GM03348 (cell line): ENCODE data around the gene ARL2.
A peak's percentile ranks its signal among the peaks of the same experiment; 100 is the strongest.
"Not testable (repeated sequence)": the region's sequence is repeated elsewhere in the genome, so short reads cannot be mapped to it uniquely, and the experiment has no call there.

Experiments used
- DNase-seq: peaks from one replicate; pipeline ENCODE4 v3.0.0; 2012; ENCODE audit warnings: low spot score

ARL2 gene

DNA sequence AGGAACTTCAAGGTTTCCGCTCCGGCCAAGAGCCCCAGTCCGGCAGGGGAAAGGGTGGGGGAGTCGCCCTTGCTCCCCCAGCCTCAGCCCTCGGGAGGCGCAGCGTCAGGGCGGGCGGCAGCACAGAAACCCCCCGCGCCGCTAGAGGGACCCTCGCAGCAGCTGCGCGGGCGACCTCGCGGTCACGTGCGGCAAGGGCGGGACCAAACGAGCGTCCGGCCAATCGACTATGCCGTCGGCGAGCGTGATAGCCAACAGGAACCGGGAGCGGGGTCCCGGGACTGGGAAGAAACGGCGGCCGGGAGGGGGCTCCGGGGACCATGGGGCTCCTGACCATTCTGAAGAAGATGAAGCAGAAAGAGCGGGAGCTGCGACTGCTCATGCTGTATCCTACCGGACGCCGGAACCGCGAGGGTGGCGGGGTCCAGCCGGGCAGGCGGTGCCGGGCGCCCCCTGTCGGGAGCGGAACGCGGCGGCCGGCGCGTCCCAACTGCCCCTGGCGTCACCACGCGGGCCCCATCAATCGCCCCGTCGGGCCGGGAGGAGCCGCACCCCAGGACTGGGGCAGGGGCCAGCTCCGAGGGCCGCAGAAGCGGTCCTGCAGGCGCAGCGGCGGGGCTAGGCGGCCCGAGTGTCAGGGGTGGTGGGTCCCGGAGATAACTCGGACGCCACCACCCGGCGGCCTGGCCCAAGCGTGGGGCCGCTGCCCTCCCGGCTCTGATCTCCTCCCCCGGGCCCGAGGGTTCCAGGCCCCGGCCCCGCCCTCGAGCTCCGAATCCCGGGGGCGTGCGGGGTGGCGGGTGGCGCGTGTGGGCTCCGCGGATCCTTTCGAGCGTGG lies at the start of gene ARL2:
Gene ARL2 (plus strand): TSS at position 273 of the 838 bp plus-strand sequence. CDS start 48 bp downstream, at position 321.
- DNase-seq = peak; percentile 94

DNA sequence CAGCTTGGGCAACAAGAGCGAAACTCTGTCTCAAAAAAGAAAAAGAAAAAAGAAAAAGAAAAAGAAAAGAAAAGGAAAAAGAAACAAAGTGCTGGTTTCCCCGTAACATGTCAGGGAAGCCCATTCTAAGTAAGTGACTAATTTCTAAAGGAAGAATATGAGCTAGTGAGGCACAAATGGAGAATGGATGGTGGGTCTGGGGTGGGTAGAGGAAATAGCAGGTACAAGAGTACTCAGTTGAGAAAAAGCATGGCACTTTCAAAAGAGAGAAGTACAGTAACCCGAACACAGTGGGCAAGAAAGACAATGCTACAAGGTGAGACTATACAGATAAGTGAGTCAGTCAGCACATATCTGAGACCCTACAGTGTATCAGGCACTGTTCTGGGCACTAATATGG lies 46.6 kb upstream of the ARL2 start:
- no peak for DNase-seq

DNA sequence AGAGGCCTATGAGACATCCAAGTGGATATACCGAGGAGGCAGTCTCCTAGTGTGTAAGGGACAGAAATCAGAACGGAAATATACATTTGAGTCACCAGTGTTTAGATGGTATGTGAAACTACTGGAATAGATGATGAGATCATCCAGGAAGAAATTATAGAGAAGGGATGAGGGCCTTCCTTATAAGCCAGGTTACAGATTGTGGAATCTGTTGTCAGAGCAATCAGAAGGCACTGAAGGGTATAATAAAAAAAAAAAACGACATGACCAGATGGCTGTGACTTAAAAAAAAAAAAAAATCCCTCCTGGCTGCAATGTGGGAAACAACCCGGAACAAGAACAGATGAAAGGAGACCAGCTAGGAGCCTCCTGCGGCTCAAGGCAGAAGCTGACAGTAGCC lies 44.8 kb upstream of the ARL2 start:
- DNase-seq = no peak

DNA sequence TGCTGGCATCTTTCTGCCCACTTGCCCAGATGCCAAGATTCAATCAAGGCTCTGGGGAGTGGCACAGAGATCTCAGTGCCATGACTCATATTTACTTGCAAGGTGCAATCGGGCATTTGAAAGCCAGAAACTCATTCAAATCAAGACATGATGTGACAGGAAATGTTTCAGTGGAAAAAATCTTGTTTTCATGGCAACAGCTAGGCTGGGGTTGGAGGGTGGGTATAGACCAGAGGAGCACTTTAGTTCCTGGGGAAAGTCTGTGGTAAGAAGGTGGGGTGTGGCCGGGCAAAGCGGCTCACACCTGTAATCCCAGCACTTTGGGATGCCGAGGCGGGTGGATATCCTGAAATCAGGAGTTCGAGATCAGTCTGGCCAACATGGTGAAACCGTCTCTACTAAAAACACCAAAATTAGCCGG lies 43.2 kb upstream of the ARL2 start:
- no peak for DNase-seq

DNA sequence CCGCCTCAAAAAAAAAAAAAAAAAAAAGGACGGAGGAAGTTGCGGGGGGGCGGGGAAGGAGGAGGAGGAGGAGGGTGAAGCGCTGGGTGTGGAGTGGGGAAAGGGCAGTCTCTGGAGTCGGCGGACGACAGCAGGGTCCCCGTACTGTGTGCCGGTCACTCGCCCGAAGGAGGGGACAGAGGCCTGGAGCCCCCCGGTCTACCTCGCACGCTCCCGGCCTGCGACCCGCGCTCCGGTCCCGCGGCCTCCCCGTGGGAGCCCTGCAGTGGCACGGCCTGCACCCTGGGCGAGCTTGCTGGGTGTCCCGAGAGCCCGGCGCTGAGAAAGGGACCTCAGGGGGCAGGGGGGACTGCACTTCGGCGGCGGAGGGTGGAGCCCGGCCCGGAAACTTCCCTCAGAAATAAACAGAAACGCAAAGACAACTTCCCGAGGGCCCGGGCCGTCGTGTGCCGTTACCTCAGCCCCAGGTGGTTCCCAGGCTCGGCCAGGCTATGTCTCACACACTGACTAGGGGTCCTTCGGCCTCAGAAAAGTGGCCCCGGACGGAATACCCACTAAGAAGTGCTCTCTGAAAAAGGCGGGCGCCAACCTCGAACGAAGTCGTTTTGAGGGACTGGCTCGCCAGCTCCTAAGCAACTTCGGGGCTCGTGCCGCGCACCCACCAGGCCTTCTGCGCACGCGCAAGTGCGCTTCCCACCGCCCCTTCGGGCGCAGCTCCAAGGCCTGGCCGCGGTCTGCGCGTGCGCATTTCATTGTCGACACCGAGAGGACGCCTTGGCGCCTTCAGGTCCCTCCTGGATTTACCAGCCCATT lies 42.3 kb upstream of the ARL2 start, which contains the start of gene MAJIN:
Gene MAJIN (minus strand): TSS at position 688 of the 813 bp plus-strand sequence. CDS start 12,703 bp downstream, outside the sequence.
- DNase-seq = peak; percentile 58

DNA sequence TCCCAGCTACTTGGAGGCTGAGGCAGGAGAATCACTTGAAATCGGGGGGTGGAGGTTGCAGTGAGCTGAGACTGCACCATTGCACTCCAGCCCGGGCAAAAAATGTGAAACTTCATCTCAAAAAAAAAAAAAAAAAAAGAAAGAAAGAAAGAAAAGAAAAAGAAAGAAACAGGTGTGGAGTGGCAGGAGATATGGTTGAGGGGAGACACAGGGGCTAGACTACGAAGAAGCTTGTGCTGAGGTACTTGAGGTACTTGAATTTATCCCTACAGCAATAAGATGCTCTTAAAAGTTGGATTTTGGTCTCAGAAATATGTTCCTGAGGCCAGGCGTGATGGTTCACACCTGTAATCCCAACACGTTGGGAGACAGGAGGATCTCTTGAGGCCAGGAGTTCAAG lies 39.8 kb upstream of the ARL2 start:
- DNase-seq = no peak

DNA sequence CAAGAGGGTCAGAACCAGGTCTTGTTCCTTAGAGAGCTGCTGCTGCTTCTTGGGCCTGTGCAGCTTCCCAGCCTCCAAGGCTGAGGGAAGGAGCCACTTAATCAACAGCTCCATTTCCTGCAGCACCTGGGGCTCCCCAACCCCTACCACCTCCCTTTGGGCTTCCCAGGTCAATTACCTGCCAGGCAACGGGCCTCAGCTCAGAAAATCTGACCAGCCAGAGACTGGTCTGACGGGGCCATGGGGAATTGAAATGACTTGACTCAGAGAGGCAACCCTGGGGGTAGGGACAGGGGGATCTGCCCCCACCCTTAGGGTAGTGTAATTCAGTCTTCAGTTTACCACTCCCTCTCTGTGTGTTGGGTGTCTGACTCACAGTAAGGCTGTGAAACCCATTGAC lies 37.3 kb upstream of the ARL2 start:
- DNase-seq = no peak

DNA sequence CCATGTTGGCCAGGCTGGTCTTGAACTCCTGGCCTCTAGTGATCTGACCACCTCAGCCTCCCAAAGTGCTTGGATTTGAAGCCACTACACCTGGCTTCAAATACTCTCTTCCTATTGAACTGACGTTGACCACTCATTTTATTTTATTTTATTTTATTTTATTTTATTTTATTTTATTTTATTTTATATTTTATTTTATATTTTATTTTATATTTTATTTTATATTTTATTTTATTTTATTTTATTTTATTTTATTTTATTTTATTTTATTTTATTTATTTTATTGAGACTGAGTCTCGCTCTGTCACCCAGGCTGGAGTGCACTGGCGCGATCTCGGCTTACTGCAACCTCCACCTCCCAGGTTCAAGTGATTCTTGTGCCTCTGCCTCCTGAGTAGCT lies 30.6 kb upstream of the ARL2 start:
- not testable (repeated sequence) for DNase-seq

DNA sequence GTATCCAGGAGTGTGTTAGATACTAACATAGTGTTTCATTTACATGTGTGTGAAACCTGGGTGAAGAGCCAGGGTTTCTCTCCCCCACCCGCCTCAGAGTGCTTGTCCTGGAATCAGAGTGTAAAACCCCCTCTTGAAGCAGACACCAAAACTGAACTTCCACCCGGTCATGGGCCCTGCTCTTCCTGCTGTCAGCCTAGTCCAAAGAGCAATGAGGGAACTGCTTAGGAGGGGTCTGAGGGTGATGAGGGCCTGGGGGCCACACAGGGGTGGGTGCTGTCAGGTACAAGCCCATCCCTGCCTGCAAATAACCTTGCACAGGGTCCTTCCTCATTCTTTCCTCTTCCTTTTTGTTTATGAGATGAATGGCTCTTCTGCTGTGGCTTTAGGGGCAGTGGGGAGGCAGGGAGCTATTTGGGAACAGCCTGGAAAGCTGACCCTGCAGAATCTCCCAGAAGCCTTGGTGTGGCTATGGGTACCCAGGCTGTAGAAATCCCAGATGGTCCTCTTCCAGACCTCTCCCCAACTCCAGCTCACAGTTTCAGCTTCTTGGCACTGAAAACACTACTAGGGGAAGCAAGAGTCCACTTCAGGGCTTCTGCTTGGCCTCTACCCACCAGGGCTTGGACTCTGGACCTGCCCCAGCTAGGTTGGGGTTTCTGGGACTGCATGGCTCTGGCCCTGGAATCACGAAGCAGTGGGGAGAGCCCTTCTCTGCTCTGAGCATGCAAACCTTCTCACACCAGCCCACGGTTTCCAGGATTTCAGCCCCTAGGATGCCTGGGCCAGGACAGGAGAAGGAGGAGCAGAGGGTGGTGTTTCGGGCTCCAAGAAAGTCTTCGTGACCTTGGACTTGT lies 25.7 kb upstream of the ARL2 start:
- DNase-seq = no peak

DNA sequence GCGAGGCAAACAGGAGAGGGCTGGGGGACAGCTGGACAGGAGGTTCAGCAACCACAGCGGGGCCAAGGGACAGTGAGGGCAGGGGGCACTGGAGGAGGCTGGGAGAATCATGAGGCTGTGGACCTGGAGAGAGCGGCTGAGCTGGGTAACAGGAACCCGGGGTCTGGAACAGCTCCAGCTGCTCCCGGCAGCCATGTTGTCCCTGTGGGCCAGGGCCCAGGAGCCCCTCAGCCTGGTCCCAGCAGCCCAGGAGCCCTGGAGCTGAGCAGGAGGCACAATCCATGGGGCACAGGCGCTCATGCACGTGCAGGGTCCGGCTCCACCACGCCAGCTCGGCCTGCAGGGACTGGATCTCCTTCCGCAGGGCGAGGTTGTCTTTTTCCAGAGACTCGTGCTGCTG lies 24.5 kb upstream of the ARL2 start:
- DNase-seq = no peak

DNA sequence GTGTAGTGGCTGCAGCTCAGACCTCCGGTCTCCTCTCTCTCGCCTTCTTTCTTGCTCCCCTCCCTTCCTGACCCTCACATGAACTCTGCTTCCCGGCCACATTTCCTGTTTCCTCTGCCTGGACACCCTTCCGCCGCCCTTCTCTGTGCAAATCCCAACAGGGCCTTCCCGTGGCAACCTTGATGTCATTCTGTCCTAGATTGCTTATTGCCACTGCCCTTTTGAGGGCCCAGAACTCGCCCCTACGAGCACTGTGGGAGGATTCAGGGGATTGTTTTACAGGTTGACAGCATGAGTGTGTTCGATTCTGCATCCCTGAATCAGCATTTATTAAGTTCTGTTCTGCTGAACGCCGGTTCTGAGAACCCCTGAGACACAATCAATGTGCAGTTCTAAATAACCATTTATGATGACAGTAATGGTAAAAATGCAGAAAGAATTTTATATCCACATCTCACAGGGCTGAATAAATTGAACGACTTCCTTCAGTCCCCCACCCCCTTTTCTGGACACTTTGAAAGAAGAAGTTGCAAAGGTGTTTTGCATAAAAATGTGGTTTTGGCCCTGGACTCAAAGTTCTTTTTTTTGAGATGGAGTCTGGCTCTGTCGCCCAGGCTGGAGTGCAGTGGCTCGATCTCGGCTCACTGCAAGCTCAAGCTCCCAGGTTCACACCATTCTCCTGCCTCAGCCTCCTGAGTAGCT lies 23.6 kb upstream of the ARL2 start:
- DNase-seq = no peak

DNA sequence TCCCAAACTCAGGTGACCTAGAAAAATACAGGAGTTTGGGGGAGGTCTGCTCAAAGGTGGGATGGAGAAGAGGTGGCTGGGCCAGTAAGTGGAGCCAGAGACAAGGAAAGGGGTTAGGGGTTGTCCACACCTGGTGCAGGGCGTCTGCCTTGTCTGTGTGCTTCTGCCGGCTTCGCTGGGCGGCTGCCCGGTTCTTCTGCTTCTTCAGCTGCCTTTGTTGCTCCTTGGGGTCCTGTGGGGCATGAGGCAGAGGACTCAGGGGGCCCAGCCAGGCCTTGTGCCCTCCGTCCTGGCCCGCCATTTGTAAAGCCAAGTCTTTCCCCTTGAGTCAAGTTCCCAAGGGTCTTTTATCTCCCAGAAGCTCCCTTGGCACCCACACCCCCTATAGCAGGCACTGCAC lies 19.6 kb upstream of the ARL2 start:
- DNase-seq = no peak

DNA sequence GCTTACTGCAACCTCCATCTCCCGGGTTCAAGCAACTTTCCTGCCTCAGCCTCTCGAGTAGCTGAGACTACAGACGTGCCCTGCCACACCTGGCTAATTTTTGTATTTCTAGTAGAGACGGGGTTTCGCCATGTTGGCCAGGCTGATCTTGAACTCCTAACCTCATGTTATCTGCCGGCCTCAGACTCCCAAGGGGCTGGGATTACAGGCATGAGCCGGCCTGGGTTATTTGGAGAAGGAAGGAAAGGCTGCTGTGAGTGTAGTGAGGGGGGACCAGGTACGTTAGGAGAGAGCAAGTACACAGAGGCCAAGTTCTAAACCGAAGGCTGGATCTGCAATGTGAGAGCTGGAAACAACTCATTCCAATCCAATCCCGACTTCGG lies 17.6 kb upstream of the ARL2 start:
- no peak for DNase-seq

DNA sequence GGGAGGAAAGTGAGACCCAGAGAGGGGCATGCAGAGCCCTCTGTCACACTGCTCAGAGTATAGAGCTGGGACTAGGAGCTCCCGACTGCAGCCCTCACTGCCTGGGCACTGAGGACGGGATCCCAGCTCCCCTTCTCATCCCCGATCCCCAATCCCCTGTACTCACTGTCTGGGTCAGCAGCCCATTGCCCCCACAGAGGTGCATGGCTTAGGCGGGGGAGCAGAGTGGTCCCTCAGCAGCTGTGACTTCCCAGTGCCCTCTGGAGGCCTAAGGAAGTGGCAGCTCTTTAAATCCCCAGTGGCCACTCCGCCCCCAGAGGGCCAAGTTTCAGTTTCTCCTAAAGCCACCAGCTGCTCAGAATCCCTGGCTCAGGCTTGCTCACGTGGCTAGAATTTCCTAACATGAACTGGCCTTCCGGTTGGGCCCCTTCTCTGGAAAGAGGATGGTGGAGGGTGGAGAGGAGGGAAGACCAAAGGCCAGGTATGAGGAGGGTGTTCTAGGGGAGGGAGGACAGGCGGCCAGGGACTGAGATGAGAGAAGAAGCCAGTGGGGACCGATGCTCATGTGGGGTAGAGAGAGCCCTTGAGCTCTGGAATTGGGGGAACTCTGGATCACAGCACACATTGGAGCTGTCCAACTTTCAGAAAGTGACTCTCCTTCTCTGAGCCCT lies 17.1 kb upstream of the ARL2 start, which contains the start of gene BATF2:
Gene BATF2 (minus strand): TSS at position 262 of the 671 bp plus-strand sequence. CDS start 57 bp downstream, at position 205.
- peak; percentile 84 for DNase-seq

DNA sequence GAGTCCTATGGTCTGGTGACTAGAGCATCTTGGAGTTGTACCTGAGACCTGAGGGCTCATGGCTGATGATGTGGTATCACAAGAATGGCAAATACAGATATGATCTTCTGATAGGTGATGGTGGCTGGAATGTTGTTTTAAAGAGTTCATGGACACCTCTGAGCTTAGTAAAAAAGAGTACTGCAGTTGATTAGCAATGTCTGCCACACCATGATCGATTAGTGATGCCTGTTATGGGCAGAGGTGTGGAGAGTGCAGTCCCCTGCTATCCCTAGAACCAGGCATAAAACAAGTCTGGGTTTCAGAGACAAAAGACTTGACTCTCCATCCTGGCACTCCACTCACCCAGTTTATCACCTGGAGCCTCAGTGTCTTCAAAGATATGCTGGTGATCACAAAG lies 15.8 kb upstream of the ARL2 start:
- DNase-seq = no peak

DNA sequence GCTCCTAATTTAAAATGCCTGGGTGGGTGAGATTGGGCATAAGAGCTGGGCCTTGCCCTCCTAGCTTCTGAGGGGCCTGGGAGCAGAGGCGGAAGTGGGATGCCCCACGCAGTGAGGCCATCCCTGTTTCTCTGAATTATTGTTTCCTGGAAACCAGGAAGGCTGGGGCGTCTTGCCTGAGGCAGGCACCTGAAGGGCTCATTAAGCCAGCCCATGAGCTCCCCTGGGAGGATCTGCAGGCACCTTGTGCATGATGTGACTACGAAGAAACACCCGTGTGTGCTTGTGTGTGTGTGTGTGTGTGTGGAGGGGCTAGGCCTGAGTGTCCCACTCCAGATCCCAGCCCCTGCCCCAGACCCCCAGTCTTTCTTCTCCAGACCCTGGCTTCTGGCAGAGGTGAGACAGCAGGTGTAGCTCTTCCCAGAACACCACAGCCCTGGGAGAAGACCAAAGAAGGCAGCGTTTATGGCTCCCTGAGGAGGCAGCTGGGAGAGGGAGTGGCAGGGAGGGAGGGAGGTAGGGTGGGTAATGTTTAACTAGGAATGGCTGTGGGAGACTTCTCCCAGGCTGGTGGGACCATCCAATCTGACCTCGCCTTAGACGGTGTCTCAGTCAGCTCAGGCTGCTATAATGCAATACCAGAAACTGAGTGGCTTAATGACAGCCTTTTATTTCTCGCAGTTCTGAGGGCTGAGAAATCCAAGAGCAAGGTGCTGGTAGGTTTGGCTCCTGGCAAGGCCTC lies 15.1 kb upstream of the ARL2 start:
- no peak for DNase-seq

DNA sequence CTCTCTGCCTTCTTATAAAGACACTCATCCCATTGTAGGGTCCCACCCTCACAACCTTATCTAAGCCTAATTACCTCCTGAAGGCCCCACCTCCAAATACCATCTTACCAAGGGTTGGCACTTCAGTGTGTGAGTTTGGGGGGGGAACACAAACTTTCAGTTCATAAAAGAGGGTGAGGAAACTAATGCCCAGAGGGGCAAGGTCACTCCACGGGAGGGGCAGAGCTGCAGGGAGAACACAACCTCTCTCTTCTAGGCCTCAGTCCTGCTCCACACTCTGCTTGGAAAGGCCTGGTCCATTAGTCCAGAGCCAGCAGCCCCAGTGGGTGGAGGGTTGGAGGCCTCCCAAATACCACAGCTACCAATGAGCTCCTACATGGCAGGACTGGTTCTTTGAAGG lies 14.5 kb upstream of the ARL2 start:
- DNase-seq = no peak

DNA sequence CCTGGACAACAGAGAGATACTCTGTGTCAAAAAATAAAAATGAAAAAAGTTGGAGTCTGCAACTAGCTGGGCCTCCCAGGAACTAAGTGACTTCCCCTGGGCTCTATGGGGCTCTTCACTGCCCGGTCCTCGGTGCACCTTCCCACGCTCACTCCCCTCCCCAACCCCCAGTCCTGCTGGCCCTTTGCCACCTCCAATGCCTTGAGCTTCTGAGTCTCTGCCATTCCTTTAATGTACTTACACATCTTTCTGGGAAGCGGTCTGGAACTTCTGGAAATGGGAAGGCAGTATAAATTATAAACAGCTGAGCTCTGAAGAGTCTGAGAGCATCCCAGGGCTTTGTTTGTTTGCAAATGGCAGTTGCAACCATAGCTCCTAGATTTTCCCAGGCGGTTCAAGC lies 11.3 kb upstream of the ARL2 start:
- no peak for DNase-seq

DNA sequence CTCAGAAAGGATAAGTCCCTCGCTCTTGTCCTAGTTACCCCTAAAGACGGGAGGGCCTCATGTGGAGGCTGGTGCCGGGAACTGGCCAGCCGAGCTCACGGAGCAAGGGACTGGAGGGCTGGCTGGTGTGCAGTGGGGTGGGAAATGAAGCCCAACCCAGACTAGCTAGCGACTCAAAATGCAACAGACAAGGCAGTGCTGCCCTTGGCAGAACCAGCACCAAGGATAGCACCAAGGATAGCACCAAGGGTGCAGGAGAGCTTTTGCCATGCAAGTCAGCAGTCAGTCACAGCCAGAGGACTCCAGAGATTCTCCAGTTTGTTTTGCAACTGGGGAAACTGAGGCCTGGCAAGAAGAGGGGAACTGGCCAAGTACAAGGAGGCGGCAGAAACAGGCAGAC lies 10.7 kb upstream of the ARL2 start:
- DNase-seq = peak; percentile 57

DNA sequence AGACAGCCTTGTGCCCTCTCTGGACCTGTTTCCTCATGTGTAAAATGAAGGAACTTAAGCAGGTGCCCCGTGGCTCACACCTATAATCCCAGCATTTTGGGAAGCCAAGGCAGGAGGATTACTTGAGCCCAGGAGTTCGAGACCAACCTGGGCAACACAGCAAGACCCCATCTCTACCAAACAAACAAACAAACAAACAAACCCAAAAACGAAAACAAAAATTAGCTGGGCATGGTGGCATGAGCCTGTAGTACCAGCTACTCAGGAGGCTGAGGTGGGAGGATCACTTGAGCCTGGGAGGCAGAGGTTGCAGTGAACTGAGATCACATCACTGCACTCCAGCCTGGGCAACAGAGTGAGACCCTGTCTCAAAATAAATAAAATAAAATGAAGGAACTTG lies 10.0 kb upstream of the ARL2 start:
- DNase-seq = not testable (repeated sequence)
